ENCODE measurements around the gene EREG.
"Not testable (repeated sequence)": the region's sequence is repeated elsewhere in the genome, so short reads cannot be mapped to it uniquely, and the experiment has no call there.

EREG gene

GRCh38 chr4:74364652-74365491 is at the start of gene EREG:
Gene EREG, plus strand, starts transcription at chr4:74365145. Its CDS starts 164 bp downstream, at chr4:74365309.
- no peak for DNase-seq (ENCODE audit: low read depth)

GRCh38 chr4:74315376-74315775 is 49.6 kb upstream of the EREG start:
- no peak for DNase-seq (ENCODE audit: low read depth)

GRCh38 chr4:74316397-74316796 is 48.5 kb upstream of the EREG start:
- DNase-seq (ENCODE audit: low read depth), result no peak

- DNase-seq (ENCODE audit: low read depth), result no peak
These were observed 47.2 kb upstream of the EREG start for GRCh38 chr4:74317616-74318246.

GRCh38 chr4:74318276-74318675 is 46.7 kb upstream of the EREG start:
- no peak for DNase-seq (ENCODE audit: low read depth)

- DNase-seq (ENCODE audit: low read depth), result no peak
These were observed 45.5 kb upstream of the EREG start for GRCh38 chr4:74319470-74319869.

- DNase-seq (ENCODE audit: low read depth), result no peak
These were observed 44.3 kb upstream of the EREG start for GRCh38 chr4:74320559-74321118.

GRCh38 chr4:74322301-74322700 is 42.6 kb upstream of the EREG start:
- no peak for DNase-seq (ENCODE audit: low read depth)

- no peak for DNase-seq (ENCODE audit: low read depth)
These were observed 41.3 kb upstream of the EREG start for GRCh38 chr4:74323663-74324062.

- no peak for DNase-seq (ENCODE audit: low read depth)
These were observed 40.7 kb upstream of the EREG start for GRCh38 chr4:74324262-74324661.

- no peak for DNase-seq (ENCODE audit: low read depth)
These were observed 39.1 kb upstream of the EREG start for GRCh38 chr4:74325886-74326285.

- DNase-seq (ENCODE audit: low read depth), result no peak
These were observed 37.2 kb upstream of the EREG start for GRCh38 chr4:74327762-74328161.

GRCh38 chr4:74328501-74328900 is 36.4 kb upstream of the EREG start:
- no peak for DNase-seq (ENCODE audit: low read depth)

- no peak for DNase-seq (ENCODE audit: low read depth)
These were observed 35.6 kb upstream of the EREG start for GRCh38 chr4:74329307-74329706.

GRCh38 chr4:74330295-74330750 is 34.6 kb upstream of the EREG start:
- DNase-seq (ENCODE audit: low read depth), result no peak

- DNase-seq (ENCODE audit: low read depth), result no peak
These were observed 33.7 kb upstream of the EREG start for GRCh38 chr4:74331252-74331651.

- DNase-seq (ENCODE audit: low read depth), result no peak
These were observed 33.0 kb upstream of the EREG start for GRCh38 chr4:74331944-74332343.

GRCh38 chr4:74334636-74335035 is 30.3 kb upstream of the EREG start:
- DNase-seq (ENCODE audit: low read depth), result no peak

- DNase-seq (ENCODE audit: low read depth), result no peak
These were observed 29.5 kb upstream of the EREG start for GRCh38 chr4:74335341-74336021.

GRCh38 chr4:74338792-74339333 is 26.1 kb upstream of the EREG start:
- no peak for DNase-seq (ENCODE audit: low read depth)

- DNase-seq (ENCODE audit: low read depth), result no peak
These were observed 25.4 kb upstream of the EREG start for GRCh38 chr4:74339501-74339900.

GRCh38 chr4:74340421-74340820 is 24.5 kb upstream of the EREG start:
- DNase-seq (ENCODE audit: low read depth), result not testable (repeated sequence)
